ENCODE results near the gene MAPT. TPM values are rescaled to one million over a fixed set of nuclear protein-coding genes. Genes with fewer than 3 reads are reported as not detected.

MAPT gene
- total RNA-seq, 1 donor from 2014 or later = 5.1 TPM

DNA sequence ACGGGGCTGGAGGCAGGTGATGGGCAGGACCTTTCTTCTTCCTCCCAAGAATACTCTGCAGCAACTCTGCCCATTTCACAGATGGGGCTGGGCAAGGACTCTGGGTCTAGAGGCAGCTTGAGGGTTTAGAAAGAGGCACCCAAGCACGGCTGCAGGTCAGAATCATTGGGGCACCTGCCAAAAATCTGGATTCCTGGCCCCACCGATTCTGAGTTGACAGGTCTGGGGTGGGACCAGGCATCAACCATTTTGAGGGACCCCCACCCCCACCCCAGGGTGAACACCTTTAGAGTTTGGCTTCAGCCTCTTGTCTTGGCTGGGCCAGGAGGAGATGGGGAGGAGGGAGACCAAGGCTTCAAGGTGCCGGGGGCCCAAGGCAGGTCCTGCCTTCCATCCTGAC lies 44.3 kb upstream of the MAPT start:
- intact Hi-C loops (cut with DNase I) = no loop called here
- ATAC-seq (no peak), DNase-seq (no peak)
- Histone ChIP-seq H3K27ac (no peak overlapping the region), H3K36me3 (no peaks in the 10 kb centered on the region), H3K27me3 (peaks cover 20% of the 10 kb centered on the region), H3K4me1 (no peaks in the 10 kb centered on the region), H3K4me3 (no peak overlapping the region), H3K9me3 (no peaks in the 10 kb centered on the region)
- TF ChIP-seq CTCF (IDR thresholded peaks at IDR 0.05) = no peak

DNA sequence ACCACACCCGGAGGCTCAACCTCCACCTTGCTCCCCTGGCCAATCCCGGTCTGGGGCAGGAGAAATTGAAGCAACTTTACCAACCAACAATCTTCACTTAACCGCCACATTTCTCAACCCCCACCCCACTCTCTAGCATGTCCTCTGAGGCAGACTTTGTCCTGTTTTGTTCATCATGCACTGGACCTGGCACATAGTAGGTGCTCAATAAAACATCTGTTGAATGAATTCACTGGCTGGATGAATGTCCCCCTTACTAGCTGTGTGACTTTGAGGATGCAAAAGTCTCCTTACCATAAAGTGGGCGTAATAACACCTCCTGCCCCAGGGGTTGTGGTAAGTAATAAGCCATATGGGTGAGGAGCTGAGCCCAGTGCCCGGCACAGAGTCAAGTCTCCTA lies 43.9 kb upstream of the MAPT start:
- Histone ChIP-seq H3K27ac (no peak overlapping the region), H3K27me3 (peaks cover 20% of the 10 kb centered on the region), H3K36me3 (no peaks in the 10 kb centered on the region), H3K4me3 (no peak overlapping the region), H3K4me1 (no peaks in the 10 kb centered on the region), H3K9me3 (no peaks in the 10 kb centered on the region)
- DNase-seq (no peak), ATAC-seq (no peak)
- intact Hi-C loops (cut with DNase I) = no loop called here
- TF ChIP-seq CTCF (IDR thresholded peaks at IDR 0.05) = no peak

- no peaks in the 10 kb centered on the region for H3K9me3 ChIP-seq
- H3K36me3 ChIP-seq = no peaks in the 10 kb centered on the region
- no peak for TF ChIP-seq CTCF (IDR thresholded peaks at IDR 0.05)
- intact Hi-C loops (cut with DNase I) = no loop called here
- ATAC-seq (no peak), DNase-seq (no peak)
- H3K27me3 ChIP-seq = peaks cover 20% of the 10 kb centered on the region
- no peak overlapping the region for H3K27ac ChIP-seq
- no peaks in the 10 kb centered on the region for H3K4me1 ChIP-seq
- H3K4me3 ChIP-seq = no peak overlapping the region
Measured at GRCh38 chr17:45851022-45851421, 43.3 kb upstream of the MAPT start.

DNA sequence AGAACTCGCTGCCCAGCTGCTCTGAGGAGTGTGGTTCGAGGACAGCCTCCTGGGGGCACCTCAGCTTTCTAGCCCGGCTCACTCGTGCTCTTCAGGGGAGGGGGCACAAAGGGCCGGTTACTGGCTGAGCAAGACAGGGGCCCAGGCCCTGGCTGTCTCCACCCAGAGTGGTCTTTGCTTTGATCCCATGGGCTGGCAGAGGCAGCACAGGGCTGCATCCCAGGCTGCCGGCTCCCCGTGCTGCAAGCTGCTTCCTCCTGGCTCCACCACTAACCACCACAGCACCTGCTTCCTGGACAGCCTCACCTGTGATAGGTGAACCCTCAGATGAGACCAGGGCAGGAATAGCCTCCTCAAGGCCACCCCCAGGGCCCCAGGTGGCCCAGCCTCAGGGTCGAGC lies 42.9 kb upstream of the MAPT start:
- Histone ChIP-seq H3K4me3 (no peak overlapping the region), H3K9me3 (no peaks in the 10 kb centered on the region), H3K27ac (no peak overlapping the region), H3K36me3 (no peaks in the 10 kb centered on the region), H3K4me1 (no peaks in the 10 kb centered on the region), H3K27me3 (peaks cover 20% of the 10 kb centered on the region)
- intact Hi-C loops (cut with DNase I) = no loop called here
- ATAC-seq (no peak), DNase-seq (no peak)
- no peak for TF ChIP-seq CTCF (IDR thresholded peaks at IDR 0.05)

DNA sequence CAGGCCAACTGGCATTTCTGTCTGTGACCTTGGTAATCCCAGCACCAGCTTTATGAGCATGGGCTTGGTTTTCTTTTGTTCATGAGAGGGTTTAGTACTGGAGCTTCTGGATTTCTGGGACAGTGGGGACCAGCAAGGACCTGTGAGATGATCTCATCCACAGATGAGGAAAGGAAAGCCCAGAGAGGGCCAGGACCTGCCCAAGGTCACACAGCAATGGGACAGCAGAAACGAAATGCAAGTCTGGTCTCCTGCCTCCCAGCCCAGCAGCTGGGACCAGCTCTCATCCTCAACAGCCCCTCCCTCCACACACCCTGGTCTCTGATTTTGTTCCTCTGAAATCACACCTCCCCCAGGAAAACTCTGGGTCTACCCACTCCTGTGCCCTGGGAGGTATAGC lies 42.5 kb upstream of the MAPT start:
- Histone ChIP-seq H3K4me3 (no peak overlapping the region), H3K36me3 (no peaks in the 10 kb centered on the region), H3K9me3 (no peaks in the 10 kb centered on the region), H3K4me1 (no peaks in the 10 kb centered on the region), H3K27ac (no peak overlapping the region), H3K27me3 (peaks cover 20% of the 10 kb centered on the region)
- DNase-seq = peak; percentile 41
- no peak for ATAC-seq
- TF ChIP-seq CTCF (IDR thresholded peaks at IDR 0.05) = no peak
- intact Hi-C loops (cut with DNase I) = no loop called here
